K562 (cell line): ENCODE data around the gene SMIM8. TPM values are rescaled to one million over a fixed set of nuclear protein-coding genes. Genes with fewer than 3 reads are reported as not detected.

ENCODE experiments used
- ATAC-seq: fragments of 200-7000 bp; cut with Tn5 transposase; 3 replicates; pipeline ENCODE4 v1.9.1; 2020; ENCODE audit warnings: moderate library complexity
- BruUV-seq: library from RNA; stranded (reverse); fragments of 400-500 nt; replicated peaks from 2 replicates; lab custom pipeline; 2021; lab: Mats Ljungman, UMichigan
- CTCF ChIA-PET: fragments of 300-600 bp; formaldehyde crosslinking; extraction: SDS; loops from one replicate; lab custom pipeline; 2021; ENCODE audit warnings: low intra/inter-chr PET ratio; lab: Yijun Ruan, JAX
- POLR2A ChIA-PET: fragments of 300-600, 350-650 bp; sonication (Branson Sonifier 250); formaldehyde crosslinking; extraction: SDS; loops from one replicate; lab custom pipeline; 2021; ENCODE audit warnings: antibody characterized with exemption, inconsistent platforms; lab: Yijun Ruan, JAX
- DNase-seq, 4 experiments: peaks; one replicate each; pipeline versions ENCODE4 v3.0.0 to v3.0.0-alpha.2; 2011 to 2018; ENCODE audit warnings: low spot score in 3 of 4, mixed read lengths in 3 of 4; ENCODE audit errors: extremely low read depth in 1 of 4
- FAIRE-seq: peaks from 2 replicates; lab custom pipeline; 2011; peaks lifted over from hg19 to GRCh38; lab: Jason Lieb, UNC
- H2AFZ ChIP-seq: 2 replicates; pipeline ENCODE4 v1.6.0; 2011; ENCODE audit warnings: low read depth, low read length, control low read depth, inconsistent platforms
- H3K27ac ChIP-seq: fragments of 200-600 bp; 3 replicates; pipeline ENCODE4 v1.8.0; 2011; ENCODE audit warnings: low read depth, mild to moderate bottlenecking, control low read depth, inconsistent platforms, low read length, moderate library complexity, mixed read lengths; ENCODE audit errors: extremely low read depth
- H3K27me3 ChIP-seq, 2 experiments: fragments of 300-600 bp in 1 of 2; 2 replicates in 1 of 2; 3 replicates in 1 of 2; pipeline versions ENCODE4 v1.6.0 to v1.8.0; 2011; ENCODE audit warnings: inconsistent platforms in 2 of 2, low read length in 2 of 2, mild to moderate bottlenecking in 1 of 2, mixed read lengths in 1 of 2, moderate library complexity in 1 of 2; ENCODE audit not compliant: control insufficient read depth in 2 of 2, insufficient read depth in 2 of 2
- H3K36me3 ChIP-seq: fragments of 300-600 bp; 3 replicates; pipeline ENCODE4 v1.8.0; 2011; ENCODE audit warnings: mild to moderate bottlenecking, low read length, inconsistent platforms; ENCODE audit not compliant: control insufficient read depth, insufficient read depth
- H3K4me1 ChIP-seq, 2 experiments: fragments of 200-600 bp in 1 of 2; replicated peaks in 1 of 2; 2 replicates in 1 of 2; 3 replicates in 1 of 2; pipeline versions ENCODE4 v1.5.1 to v1.8.0; 2011; ENCODE audit warnings: inconsistent platforms in 2 of 2, low read length in 2 of 2, mild to moderate bottlenecking in 1 of 2, mixed read lengths in 1 of 2, moderate library complexity in 1 of 2; ENCODE audit not compliant: control insufficient read depth in 2 of 2, insufficient read depth in 2 of 2
- H3K4me2 ChIP-seq: 2 replicates; pipeline ENCODE4 v1.6.1; 2011; ENCODE audit warnings: low read length, control low read depth, inconsistent platforms, mixed read lengths; ENCODE audit not compliant: insufficient read depth
- H3K4me3 ChIP-seq: fragments of 200-600 bp; sonication (generic), shearing (Covaris generic); 2 replicates; pipeline ENCODE4 v1.5.1; 2016; ENCODE audit warnings: control low read depth, inconsistent platforms
- H3K79me2 ChIP-seq: fragments of 200-600 bp; 3 replicates; pipeline ENCODE4 v1.8.0; 2011; ENCODE audit warnings: low read length, inconsistent platforms; ENCODE audit not compliant: control insufficient read depth, insufficient read depth
- H3K9ac ChIP-seq, 2 experiments: 2 replicates each; pipeline versions ENCODE4 v1.6.0 to v1.6.1; 2011; ENCODE audit warnings: low read depth in 2 of 2, low read length in 2 of 2, control low read depth in 1 of 2, inconsistent platforms in 1 of 2, mild to moderate bottlenecking in 1 of 2, mixed read lengths in 1 of 2; ENCODE audit not compliant: insufficient read depth in 1 of 2
- H3K9me1 ChIP-seq: one replicate; pipeline ENCODE4 v1.6.0; 2011; ENCODE audit warnings: inconsistent platforms, mild to moderate bottlenecking, low read length, moderate library complexity; ENCODE audit not compliant: control insufficient read depth, insufficient read depth
- H3K9me3 ChIP-seq: replicated peaks from 2 replicates; pipeline ENCODE4 v1.5.1; 2011; ENCODE audit warnings: low read depth, low read length, inconsistent platforms; ENCODE audit not compliant: control insufficient read depth, insufficient read depth
- H4K20me1 ChIP-seq: replicated peaks from 2 replicates; pipeline ENCODE4 v1.6.1; 2011; ENCODE audit warnings: low read length, inconsistent platforms, mixed read lengths; ENCODE audit not compliant: control insufficient read depth, insufficient read depth
- BRD9 ChIP-seq: fragments of 450-650 bp; IDR thresholded peaks from 2 replicates; pipeline ENCODE4 v1.6.1; 2018; ENCODE audit warnings: low read depth; ENCODE audit not compliant: partially characterized antibody
- CC2D1A ChIP-seq: fragments of 450-650 bp; IDR thresholded peaks from 2 replicates; pipeline ENCODE4 v1.6.1; 2017; ENCODE audit warnings: mild to moderate bottlenecking
- HNRNPL ChIP-seq: fragments of 200-400 bp; formaldehyde crosslinking; IDR thresholded peaks from 2 replicates; pipeline ENCODE4 v1.6.1; 2017; ENCODE audit warnings: low read depth, mild to moderate bottlenecking, low read length
- NCOA1 ChIP-seq: fragments of 450-650 bp; IDR thresholded peaks from 2 replicates; pipeline ENCODE4 v1.6.1; 2016; ENCODE audit warnings: low read depth
- NCOA6 ChIP-seq: fragments of 450-650 bp; IDR thresholded peaks from 2 replicates; pipeline ENCODE4 v1.6.1; 2017; ENCODE audit warnings: mild to moderate bottlenecking
- NFE2 ChIP-seq: IDR thresholded peaks from 2 replicates; pipeline ENCODE4 v1.6.1; 2014; ENCODE audit warnings: antibody characterized with exemption, low read depth
- NFRKB ChIP-seq: fragments of 450-650 bp; IDR thresholded peaks from 2 replicates; pipeline ENCODE4 v1.6.1; 2016; ENCODE audit warnings: low read depth
- RAD51 ChIP-seq: fragments of 450-650 bp; IDR thresholded peaks from 2 replicates; pipeline ENCODE4 v1.7.1; 2016; ENCODE audit warnings: low read depth, mild to moderate bottlenecking, borderline replicate concordance
- SLC30A9 ChIP-seq: fragments of 250-450 bp; sonication (Bioruptor Pico); IDR thresholded peaks from 2 replicates; pipeline ENCODE4 v1.8.0; 2022; ENCODE audit warnings: mild to moderate bottlenecking, moderate library complexity
- SMAD2 ChIP-seq: fragments of 150-350 bp; IDR thresholded peaks from 2 replicates; pipeline ENCODE4 v1.6.1; 2014; ENCODE audit warnings: low read depth, mild to moderate bottlenecking, low read length
- SP1 ChIP-seq: sonication (generic); formaldehyde crosslinking; IDR thresholded peaks from 2 replicates; pipeline ENCODE4 v1.8.1; 2022; ENCODE audit warnings: mild to moderate bottlenecking, missing genetic modification reagents
- ZBTB1 ChIP-seq: sonication (generic); formaldehyde crosslinking; IDR thresholded peaks from 2 replicates; pipeline ENCODE4 v1.8.1; 2023; ENCODE audit warnings: missing genetic modification reagents, low read depth, mild to moderate bottlenecking, borderline replicate concordance
- ZNF324 ChIP-seq: fragments of 250-450 bp; sonication (Bioruptor Pico); IDR thresholded peaks from 2 replicates; pipeline ENCODE4 v1.4.0; 2020; ENCODE audit warnings: mild to moderate bottlenecking
- ZNF444 ChIP-seq: fragments of 250-450 bp; sonication (Bioruptor Pico); IDR thresholded peaks from 2 replicates; pipeline ENCODE4 v1.4.0; 2020; ENCODE audit warnings: mild to moderate bottlenecking, moderate library complexity
- ZNF699 ChIP-seq: fragments of 250-450 bp; sonication (Bioruptor Pico); IDR thresholded peaks from 2 replicates; pipeline ENCODE4 v1.8.0; 2021; ENCODE audit warnings: mild to moderate bottlenecking, moderate library complexity; ENCODE audit not compliant: insufficient replicate concordance
- WGBS: fragments of 100-300 bp; shearing (Covaris generic); methylation state at CpG from one replicate; pipeline ENCODE4 v1.1.6; 2016; ENCODE audit warnings: low coverage, mixed read lengths; ENCODE audit not compliant: insufficient coverage; ENCODE audit errors: missing lambda C conversion rate; 5-methylcytosine and 5-hydroxymethylcytosine counted together
- in situ Hi-C: fragments of 300-500 bp; cut with MboI; formaldehyde crosslinking; loops from 4 replicates; pipeline ENCODE4 v1.15.0; 2018; ENCODE audit warnings: inconsistent platforms, mixed read lengths
- intact Hi-C: fragments of 100-400 bp; cut with micrococcal nuclease; formaldehyde crosslinking; loops from 2 replicates; pipeline ENCODE4 v1.14.2; 2022
- polyA plus RNA-seq, 8 experiments: library from polyadenylated mRNA; depleted of rRNA in 4 of 8; stranded (reverse) in 5 of 8; unstranded in 3 of 8; fragments of >200 nt; fragmentation: Nextera tagmentation in 2 of 8; fragmentation: Illumina TruSeq in 1 of 8; extraction: Ambion mirVana in 2 of 8; extraction: Trizol in 1 of 8; gene quantifications; 2 replicates each; pipeline versions ENCODE4 v1.2.1 to v1.2.3, GENCODE V29; 2011 to 2014; ENCODE audit warnings: inconsistent platforms in 1 of 8, missing spikeins in 1 of 8
- total RNA-seq, 7 experiments: library from RNA; depleted of rRNA in 6 of 7; stranded (reverse); fragments of >200 nt in 6 of 7; fragmentation: Illumina TruSeq in 2 of 7; extraction: Trizol in 2 of 7; gene quantifications; 2 replicates each; pipeline versions ENCODE4 v1.2.1 to v1.2.3, GENCODE V29; 2011 to 2021; ENCODE audit warnings: low replicate concordance in 1 of 7
- TF ChIP-seq, protein P1 (sequence below): fragments of 450-650 bp; IDR thresholded peaks from one replicate; pipeline ENCODE4 v1.6.1; 2018; ENCODE audit warnings: mild to moderate bottlenecking, moderate library complexity; ENCODE audit not compliant: partially characterized antibody
- TF ChIP-seq, protein P2 (sequence below): sonication (generic); formaldehyde crosslinking; IDR thresholded peaks from 2 replicates; pipeline ENCODE4 v1.5.0; 2020; ENCODE audit warnings: missing genetic modification reagents
- TF ChIP-seq, protein P3 (sequence below): fragments of 450-650 bp; IDR thresholded peaks from 2 replicates; pipeline ENCODE4 v1.6.1; 2016
- TF ChIP-seq, protein P4 (sequence below): fragments of 250-450 bp; sonication (Bioruptor Pico); IDR thresholded peaks from 2 replicates; pipeline ENCODE4 v1.5.1; 2021; ENCODE audit warnings: mild to moderate bottlenecking

SMIM8 gene
- total and polyA plus RNA-seq, 9 of the 15 experiments (the other 6 are each of a cell fraction or from before 2014, with no cell fraction given): 8.3 to 53.7 (median 15.1) TPM

DNA sequence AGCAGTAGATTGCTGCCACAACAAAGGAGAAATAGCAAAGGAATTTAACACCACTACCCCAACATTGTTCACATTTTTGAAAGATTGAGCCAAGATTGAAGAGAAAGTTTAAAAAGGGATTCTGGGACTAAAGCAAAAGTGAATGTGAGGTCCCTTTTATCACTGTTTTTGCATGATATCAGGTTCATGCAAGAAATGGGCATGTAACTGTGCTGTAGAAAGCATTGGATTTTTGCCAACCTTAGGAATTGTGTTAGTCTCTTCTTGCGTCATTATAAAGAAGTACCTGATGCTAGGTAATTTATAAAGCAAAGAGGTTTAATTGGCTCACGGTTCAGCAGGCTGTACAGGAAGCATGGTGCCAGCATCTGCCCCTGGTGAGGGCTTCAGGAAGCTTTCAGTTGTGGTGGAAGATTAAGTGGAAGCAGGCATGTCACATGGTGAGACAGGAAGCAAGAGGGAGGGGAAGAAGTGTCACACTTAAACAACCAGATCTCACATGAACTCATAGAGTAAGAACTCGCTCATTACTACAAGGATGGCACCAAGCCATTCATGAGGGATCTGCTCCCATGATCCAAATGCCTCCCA is 11.3 kb downstream of the SMIM8 start (continued):
- TF ChIP-seq RAD51: peak; percentile 28; the same call in 1 of the 2 replicates
- TF ChIP-seq ZNF444 (CRISPR knock-in tag): no peak

DNA sequence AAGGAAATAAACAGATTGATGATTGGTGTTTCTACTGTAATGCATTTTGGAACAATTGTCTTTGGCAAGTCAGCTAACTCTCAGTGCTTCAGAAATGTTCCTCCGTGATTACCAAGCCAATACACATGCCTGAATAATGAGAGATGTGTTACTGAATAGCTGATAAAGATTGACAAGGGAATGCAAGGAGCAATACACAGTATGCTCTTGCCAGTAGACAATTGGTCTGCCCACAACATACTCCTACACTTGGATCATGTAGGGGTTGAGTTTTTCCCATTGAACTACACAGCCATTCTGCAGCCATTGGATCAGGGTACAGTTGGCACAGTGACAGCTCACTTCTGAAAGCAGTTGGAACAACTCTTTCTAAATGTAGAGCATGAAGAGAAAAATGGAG is 12.3 kb downstream of the SMIM8 start:
- 61% methylated on average over 1 of the region's 1 CpG for WGBS
- Histone ChIP-seq H3K36me3 (no peaks in the 10 kb centered on the region), H3K79me2 (peaks cover 32% of the 10 kb centered on the region), H3K27ac (no peak overlapping the region)
- TF ChIP-seq, protein P1, sequence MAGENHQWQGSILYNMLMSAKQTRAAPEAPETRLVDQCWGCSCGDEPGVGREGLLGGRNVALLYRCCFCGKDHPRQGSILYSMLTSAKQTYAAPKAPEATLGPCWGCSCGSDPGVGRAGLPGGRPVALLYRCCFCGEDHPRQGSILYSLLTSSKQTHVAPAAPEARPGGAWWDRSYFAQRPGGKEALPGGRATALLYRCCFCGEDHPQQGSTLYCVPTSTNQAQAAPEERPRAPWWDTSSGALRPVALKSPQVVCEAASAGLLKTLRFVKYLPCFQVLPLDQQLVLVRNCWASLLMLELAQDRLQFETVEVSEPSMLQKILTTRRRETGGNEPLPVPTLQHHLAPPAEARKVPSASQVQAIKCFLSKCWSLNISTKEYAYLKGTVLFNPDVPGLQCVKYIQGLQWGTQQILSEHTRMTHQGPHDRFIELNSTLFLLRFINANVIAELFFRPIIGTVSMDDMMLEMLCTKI: no peak
- no peak for TF ChIP-seq CC2D1A
- TF ChIP-seq ZBTB1 (CRISPR knock-in tag): no peak
- TF ChIP-seq SP1 (CRISPR knock-in tag): no peak
- TF ChIP-seq SMAD2: no peak
- no peak for TF ChIP-seq HNRNPL
- TF ChIP-seq ZNF324 (CRISPR knock-in tag): no peak
- no peak for TF ChIP-seq ZNF699 (CRISPR knock-in tag)
- TF ChIP-seq NCOA6: no peak
- no peak for TF ChIP-seq SLC30A9 (CRISPR knock-in tag)
- no peak for TF ChIP-seq BRD9
- TF ChIP-seq, protein P2, sequence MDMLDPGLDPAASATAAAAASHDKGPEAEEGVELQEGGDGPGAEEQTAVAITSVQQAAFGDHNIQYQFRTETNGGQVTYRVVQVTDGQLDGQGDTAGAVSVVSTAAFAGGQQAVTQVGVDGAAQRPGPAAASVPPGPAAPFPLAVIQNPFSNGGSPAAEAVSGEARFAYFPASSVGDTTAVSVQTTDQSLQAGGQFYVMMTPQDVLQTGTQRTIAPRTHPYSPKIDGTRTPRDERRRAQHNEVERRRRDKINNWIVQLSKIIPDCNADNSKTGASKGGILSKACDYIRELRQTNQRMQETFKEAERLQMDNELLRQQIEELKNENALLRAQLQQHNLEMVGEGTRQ (CRISPR knock-in tag): no peak
- TF ChIP-seq NFE2: no peak
- TF ChIP-seq, protein P3, sequence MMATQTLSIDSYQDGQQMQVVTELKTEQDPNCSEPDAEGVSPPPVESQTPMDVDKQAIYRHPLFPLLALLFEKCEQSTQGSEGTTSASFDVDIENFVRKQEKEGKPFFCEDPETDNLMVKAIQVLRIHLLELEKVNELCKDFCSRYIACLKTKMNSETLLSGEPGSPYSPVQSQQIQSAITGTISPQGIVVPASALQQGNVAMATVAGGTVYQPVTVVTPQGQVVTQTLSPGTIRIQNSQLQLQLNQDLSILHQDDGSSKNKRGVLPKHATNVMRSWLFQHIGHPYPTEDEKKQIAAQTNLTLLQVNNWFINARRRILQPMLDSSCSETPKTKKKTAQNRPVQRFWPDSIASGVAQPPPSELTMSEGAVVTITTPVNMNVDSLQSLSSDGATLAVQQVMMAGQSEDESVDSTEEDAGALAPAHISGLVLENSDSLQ: no peak
- TF ChIP-seq NCOA1: no peak
- no peak for TF ChIP-seq NFRKB
- TF ChIP-seq, protein P4, sequence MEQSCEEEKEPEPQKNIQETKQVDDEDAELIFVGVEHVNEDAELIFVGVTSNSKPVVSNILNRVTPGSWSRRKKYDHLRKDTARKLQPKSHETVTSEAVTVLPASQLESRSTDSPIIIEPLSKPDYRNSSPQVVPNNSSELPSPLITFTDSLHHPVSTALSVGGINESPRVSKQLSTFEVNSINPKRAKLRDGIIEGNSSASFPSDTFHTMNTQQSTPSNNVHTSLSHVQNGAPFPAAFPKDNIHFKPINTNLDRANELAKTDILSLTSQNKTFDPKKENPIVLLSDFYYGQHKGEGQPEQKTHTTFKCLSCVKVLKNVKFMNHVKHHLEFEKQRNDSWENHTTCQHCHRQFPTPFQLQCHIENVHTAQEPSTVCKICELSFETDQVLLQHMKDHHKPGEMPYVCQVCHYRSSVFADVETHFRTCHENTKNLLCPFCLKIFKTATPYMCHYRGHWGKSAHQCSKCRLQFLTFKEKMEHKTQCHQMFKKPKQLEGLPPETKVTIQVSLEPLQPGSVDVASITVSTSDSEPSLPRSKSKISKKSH (CRISPR knock-in tag): no peak
- TF ChIP-seq, all 486 proteins: peak for 0
- Histone ChIP-seq H3K9ac (no peak overlapping the region), H3K9me1 (peaks cover 3% of the 10 kb centered on the region), H3K27me3 (no peaks in the 10 kb centered on the region), H3K9me3 (no peaks in the 10 kb centered on the region), H3K4me3 (no peak overlapping the region), H3K4me2 (no peak overlapping the region), H4K20me1 (no peaks in the 10 kb centered on the region), H2AFZ (no peak overlapping the region), H3K4me1 (peaks cover 8 to 27% of the 10 kb centered on the region in 2 experiments; a peak in 4 of 5 replicates)
- in situ Hi-C loops (no loop called here), intact Hi-C loops (no loop called here)
- DNase-seq (no peak), FAIRE-seq (no peak), ATAC-seq (no peak)
- POLR2A ChIA-PET: no interaction called here
- CTCF ChIA-PET: no interaction called here
- BruUV-seq: no TSS peak
